ENCODE data around the gene CDH13.

The CDH13 gene

GRCh38 chr16:83365166-83365565, 738.4 kb downstream of the CDH13 start:
- TF ChIP-seq GATA2 (IDR thresholded peaks at IDR 0.05; ENCODE audit: low read depth, low read length) (no peak), GATA3 (IDR thresholded peaks at IDR 0.05; ENCODE audit: low read depth, low read length) (no peak)

- TF ChIP-seq GATA2 (IDR thresholded peaks at IDR 0.05; ENCODE audit: low read depth, low read length) (no peak), GATA3 (IDR thresholded peaks at IDR 0.05; ENCODE audit: low read depth, low read length) (no peak)
Observed at GRCh38 chr16:83366228-83366627, 739.5 kb downstream of the CDH13 start.

- TF ChIP-seq GATA3 (IDR thresholded peaks at IDR 0.05; ENCODE audit: low read depth, low read length) (no peak), GATA2 (IDR thresholded peaks at IDR 0.05; ENCODE audit: low read depth, low read length) (no peak)
Observed at GRCh38 chr16:83374979-83375378, 748.2 kb downstream of the CDH13 start.

- no peak for TF ChIP-seq GATA2 (IDR thresholded peaks at IDR 0.05; ENCODE audit: low read depth, low read length)
- no peak for TF ChIP-seq GATA3 (IDR thresholded peaks at IDR 0.05; ENCODE audit: low read depth, low read length)
Observed at GRCh38 chr16:83389751-83390150, 763.0 kb downstream of the CDH13 start.

GRCh38 chr16:83390759-83391158, 764.0 kb downstream of the CDH13 start:
- TF ChIP-seq GATA3 (IDR thresholded peaks at IDR 0.05; ENCODE audit: low read depth, low read length) (no peak), GATA2 (IDR thresholded peaks at IDR 0.05; ENCODE audit: low read depth, low read length) (no peak)

DNA sequence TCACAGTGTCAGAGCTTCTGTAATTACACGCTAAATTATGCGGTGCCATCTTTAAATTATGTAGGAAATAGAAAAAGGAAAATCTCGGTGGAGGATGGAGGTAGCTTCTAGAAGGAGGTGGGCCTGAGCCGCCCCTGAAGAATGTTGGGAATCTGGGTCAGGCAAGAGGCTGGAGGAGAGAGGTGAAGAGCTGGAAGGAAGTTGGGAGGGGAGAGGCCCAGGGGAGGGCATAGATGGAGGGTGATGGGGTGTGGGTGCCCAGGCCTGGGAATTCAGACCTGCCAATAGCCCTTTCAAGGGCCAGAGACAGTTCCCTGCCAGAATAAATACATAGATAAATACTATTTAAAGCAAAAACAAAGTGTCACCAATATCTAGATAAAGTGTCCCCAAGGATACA, 766.0 kb downstream of the CDH13 start:
- TF ChIP-seq GATA2 (IDR thresholded peaks at IDR 0.05; ENCODE audit: low read depth, low read length), result no peak
- no peak for TF ChIP-seq GATA3 (IDR thresholded peaks at IDR 0.05; ENCODE audit: low read depth, low read length)

DNA sequence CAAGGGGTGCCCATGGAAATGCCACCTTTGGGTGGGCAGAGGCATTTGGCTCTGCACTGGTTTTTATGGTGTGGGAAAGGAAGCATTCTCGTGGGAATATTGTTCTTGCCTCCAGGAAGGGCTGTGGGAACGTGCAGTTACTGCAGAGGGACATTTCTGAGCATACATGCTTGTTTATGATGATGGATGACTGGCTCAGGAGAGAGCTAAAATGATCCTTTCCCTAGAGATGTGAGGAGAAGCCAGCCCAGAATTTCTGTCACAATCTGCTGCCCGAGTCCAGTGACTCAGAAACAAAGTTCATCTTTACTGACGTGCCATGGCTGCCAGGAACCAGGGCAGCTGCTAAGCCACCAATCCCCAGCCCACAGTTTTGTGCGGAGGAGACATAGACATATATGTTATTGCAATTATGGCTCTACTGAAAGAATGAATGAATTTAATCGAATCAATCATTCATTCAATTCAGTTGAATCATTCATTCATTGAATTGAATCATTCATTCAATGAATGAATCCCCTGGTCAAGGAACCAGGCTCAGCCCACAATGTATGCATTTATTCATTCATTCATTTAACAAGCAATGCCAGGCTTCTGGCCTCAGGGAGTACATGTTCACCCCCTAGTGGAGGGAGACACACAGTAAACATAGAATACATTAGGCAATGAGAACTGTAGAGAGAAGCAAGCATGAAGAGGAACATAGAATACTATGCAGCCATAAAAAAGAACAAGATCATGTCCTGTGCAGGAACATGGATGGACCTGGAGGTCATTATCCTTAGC, 766.6 kb downstream of the CDH13 start:
- no peak for TF ChIP-seq GATA3 (IDR thresholded peaks at IDR 0.05; ENCODE audit: low read depth, low read length)
- TF ChIP-seq GATA2 (IDR thresholded peaks at IDR 0.05; ENCODE audit: low read depth, low read length), result no peak

DNA sequence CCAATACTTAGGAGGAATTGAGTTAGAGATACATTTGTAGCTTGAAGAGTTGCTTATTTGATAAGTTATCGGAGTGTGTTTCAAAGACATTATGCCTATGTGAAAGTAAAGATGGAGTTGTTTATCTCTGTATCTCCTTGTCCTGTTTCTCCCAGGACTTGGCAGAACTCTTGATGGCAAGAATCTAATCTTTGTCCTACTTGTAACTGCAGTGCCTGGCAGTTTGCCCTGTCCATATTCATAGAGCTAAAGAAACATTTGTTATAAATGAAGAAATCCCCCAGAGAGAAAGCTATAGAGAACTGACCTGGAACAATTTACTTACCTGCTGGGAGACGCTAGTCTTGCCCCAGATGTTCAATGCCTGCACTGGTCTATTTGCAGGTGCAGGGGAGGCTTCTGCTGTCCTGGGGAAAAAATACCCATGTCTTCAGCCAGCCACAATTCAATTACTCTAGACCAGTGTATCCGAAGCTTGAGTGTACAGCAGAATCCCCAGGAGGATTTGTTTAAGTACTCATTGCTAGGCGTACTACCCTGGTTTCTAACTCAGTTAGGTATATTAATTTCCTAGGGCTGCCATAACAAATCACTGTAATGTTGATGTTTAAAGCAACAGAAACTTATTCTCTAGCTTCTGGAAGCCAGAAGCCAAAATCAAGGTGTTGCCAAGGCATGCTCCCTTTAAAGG, 771.0 kb downstream of the CDH13 start:
- TF ChIP-seq GATA3 (IDR thresholded peaks at IDR 0.05; ENCODE audit: low read depth, low read length), result no peak
- no peak for TF ChIP-seq GATA2 (IDR thresholded peaks at IDR 0.05; ENCODE audit: low read depth, low read length)

- no peak for TF ChIP-seq GATA2 (IDR thresholded peaks at IDR 0.05; ENCODE audit: low read depth, low read length)
- TF ChIP-seq GATA3 (IDR thresholded peaks at IDR 0.05; ENCODE audit: low read depth, low read length), result no peak
Observed at GRCh38 chr16:83400234-83400633, 773.5 kb downstream of the CDH13 start.

- TF ChIP-seq GATA3 (IDR thresholded peaks at IDR 0.05; ENCODE audit: low read depth, low read length) (no peak), GATA2 (IDR thresholded peaks at IDR 0.05; ENCODE audit: low read depth, low read length) (no peak)
Observed at GRCh38 chr16:83402160-83402814, 775.5 kb downstream of the CDH13 start.

DNA sequence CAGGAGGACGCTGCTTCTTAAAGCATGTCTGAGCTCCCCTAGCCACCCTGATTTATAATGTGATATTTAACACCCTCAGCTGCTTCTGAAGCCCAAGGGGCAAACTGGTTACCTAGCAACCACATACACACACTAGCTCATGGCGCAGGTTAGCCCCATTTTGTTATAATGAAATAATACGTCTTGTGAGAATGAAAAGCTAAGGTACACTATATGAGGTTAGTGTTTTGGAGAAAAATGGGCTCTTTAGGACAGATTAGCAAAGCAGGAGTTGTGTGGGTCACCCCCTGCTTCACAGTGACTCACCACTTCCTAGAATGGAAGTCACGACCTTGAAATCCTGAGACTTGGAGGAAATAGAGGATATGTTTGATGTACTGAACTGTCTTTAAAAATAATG, 776.2 kb downstream of the CDH13 start:
- TF ChIP-seq GATA3 (IDR thresholded peaks at IDR 0.05; ENCODE audit: low read depth, low read length), result no peak
- no peak for TF ChIP-seq GATA2 (IDR thresholded peaks at IDR 0.05; ENCODE audit: low read depth, low read length)

GRCh38 chr16:83403761-83404160, 777.0 kb downstream of the CDH13 start:
- no peak for TF ChIP-seq GATA2 (IDR thresholded peaks at IDR 0.05; ENCODE audit: low read depth, low read length)
- no peak for TF ChIP-seq GATA3 (IDR thresholded peaks at IDR 0.05; ENCODE audit: low read depth, low read length)

- TF ChIP-seq GATA3 (IDR thresholded peaks at IDR 0.05; ENCODE audit: low read depth, low read length), result no peak
- no peak for TF ChIP-seq GATA2 (IDR thresholded peaks at IDR 0.05; ENCODE audit: low read depth, low read length)
Observed at GRCh38 chr16:83404261-83404660, 777.5 kb downstream of the CDH13 start.

DNA sequence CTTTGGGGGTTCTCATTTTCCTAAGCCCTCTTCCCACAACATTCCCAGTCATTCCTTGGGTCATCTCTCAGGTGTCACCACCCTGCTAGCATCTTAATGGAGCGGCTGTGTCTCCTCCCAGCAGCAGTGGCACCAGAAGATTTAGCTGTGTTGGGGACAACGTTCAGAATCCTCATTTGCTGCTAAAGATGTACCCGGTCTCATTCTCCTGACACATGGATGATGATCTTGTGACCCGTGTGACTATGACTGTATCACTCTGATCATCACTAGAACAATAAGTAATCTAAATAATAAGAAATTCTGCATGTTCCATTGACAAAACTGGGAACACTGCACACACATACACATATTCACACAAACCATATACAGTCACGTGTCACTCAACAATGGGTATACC, 781.2 kb downstream of the CDH13 start:
- TF ChIP-seq GATA2 (IDR thresholded peaks at IDR 0.05; ENCODE audit: low read depth, low read length) (no peak), GATA3 (IDR thresholded peaks at IDR 0.05; ENCODE audit: low read depth, low read length) (no peak)

GRCh38 chr16:83409347-83409746, 782.6 kb downstream of the CDH13 start:
- TF ChIP-seq GATA3 (IDR thresholded peaks at IDR 0.05; ENCODE audit: low read depth, low read length) (no peak), GATA2 (IDR thresholded peaks at IDR 0.05; ENCODE audit: low read depth, low read length) (no peak)

Measured in SH-SY5Y (cell line).